ENCODE data around the gene PAPOLG.

DNA sequence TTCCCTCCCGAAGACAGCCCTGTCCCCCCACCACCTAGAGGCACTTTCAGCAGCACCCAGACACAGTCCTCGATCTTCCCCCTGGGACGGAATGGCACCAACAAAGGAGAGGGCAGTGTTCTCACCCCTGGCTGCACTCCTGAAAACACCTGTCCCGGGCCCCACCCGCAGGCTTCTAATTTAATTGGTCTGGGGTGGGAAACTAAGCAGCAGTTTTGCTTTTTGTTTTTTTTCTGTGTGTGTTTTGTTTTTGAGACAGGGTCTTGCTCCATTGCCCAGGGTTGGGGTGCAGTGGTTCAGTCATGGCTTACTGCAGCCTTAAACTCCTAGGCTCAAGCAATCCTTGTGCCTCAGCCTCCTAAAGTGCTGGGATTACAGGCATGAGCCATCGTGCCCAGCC, 86.9 kb downstream of the PAPOLG start:
- TF ChIP-seq, protein P1, sequence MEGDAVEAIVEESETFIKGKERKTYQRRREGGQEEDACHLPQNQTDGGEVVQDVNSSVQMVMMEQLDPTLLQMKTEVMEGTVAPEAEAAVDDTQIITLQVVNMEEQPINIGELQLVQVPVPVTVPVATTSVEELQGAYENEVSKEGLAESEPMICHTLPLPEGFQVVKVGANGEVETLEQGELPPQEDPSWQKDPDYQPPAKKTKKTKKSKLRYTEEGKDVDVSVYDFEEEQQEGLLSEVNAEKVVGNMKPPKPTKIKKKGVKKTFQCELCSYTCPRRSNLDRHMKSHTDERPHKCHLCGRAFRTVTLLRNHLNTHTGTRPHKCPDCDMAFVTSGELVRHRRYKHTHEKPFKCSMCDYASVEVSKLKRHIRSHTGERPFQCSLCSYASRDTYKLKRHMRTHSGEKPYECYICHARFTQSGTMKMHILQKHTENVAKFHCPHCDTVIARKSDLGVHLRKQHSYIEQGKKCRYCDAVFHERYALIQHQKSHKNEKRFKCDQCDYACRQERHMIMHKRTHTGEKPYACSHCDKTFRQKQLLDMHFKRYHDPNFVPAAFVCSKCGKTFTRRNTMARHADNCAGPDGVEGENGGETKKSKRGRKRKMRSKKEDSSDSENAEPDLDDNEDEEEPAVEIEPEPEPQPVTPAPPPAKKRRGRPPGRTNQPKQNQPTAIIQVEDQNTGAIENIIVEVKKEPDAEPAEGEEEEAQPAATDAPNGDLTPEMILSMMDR (IDR thresholded peaks at IDR 0.05): no peak
- TF ChIP-seq EZH2 (IDR thresholded peaks at IDR 0.05; ENCODE audit: borderline replicate concordance, insufficient read depth, low read depth, low read length, poor library complexity, severe bottlenecking): no peak

Measured in B cell (primary cell).